Astrocyte (in vitro differentiated cells and primary cell): ENCODE data around the gene KIAA0513.

Experiments
- EZH2 ChIP-seq: IDR thresholded peaks from 2 replicates; pipeline ENCODE4 v1.6.1; 2012; ENCODE audit warnings: mild to moderate bottlenecking, low read length, inconsistent platforms; ENCODE audit not compliant: insufficient read depth
- TF ChIP-seq, protein P1 (sequence below): IDR thresholded peaks from 2 replicates; pipeline ENCODE4 v1.5.1; 2011; ENCODE audit warnings: low read depth, mild to moderate bottlenecking, inconsistent platforms, low read length, moderate library complexity; ENCODE audit not compliant: insufficient read depth

DNA sequence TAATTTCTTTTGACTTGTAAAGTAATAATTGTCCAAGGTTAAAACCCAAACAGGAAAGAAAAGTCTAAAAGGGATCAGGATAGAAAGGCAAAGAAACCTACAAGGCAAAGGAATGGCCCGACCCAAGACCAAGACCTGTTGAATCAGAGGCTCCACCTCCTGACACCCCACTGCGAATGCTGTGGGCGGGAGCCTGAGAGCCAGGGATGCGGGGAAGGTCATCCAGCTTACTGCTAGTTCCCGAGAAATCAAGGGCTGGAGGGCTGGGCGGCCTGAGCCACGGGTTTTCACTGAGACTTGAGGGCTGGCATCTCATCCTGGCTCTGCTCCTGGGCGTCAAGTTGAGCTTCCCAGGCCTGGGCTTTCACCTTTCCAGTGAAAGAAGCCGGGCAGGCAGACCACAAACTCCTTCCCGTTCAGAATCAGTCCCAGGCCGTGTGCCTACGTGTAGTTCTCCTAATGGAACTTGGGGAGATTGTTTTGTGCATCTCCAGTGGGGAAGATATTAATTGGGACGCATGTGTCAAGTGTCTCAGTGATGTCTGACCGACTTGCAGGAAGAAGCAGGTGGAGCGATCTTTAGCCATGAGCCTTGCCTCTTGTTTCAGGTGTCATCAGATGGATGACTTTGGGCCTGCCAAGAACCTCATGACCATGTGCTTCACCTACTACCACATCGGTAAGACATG lies 47.8 kb downstream of the KIAA0513 start:
- TF ChIP-seq, protein P1, sequence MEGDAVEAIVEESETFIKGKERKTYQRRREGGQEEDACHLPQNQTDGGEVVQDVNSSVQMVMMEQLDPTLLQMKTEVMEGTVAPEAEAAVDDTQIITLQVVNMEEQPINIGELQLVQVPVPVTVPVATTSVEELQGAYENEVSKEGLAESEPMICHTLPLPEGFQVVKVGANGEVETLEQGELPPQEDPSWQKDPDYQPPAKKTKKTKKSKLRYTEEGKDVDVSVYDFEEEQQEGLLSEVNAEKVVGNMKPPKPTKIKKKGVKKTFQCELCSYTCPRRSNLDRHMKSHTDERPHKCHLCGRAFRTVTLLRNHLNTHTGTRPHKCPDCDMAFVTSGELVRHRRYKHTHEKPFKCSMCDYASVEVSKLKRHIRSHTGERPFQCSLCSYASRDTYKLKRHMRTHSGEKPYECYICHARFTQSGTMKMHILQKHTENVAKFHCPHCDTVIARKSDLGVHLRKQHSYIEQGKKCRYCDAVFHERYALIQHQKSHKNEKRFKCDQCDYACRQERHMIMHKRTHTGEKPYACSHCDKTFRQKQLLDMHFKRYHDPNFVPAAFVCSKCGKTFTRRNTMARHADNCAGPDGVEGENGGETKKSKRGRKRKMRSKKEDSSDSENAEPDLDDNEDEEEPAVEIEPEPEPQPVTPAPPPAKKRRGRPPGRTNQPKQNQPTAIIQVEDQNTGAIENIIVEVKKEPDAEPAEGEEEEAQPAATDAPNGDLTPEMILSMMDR = no peak
- no peak for TF ChIP-seq EZH2
